Naive thymus-derived CD4-positive, alpha-beta T cell (primary cell): ENCODE measurements around the gene KLHL36. TPM values are rescaled to one million over a fixed set of nuclear protein-coding genes. Genes with fewer than 3 reads are reported as not detected.
A peak's percentile ranks its signal among the peaks of the same experiment; 100 is the strongest.

Source experiments
- ATAC-seq: fragments of 150-1000 bp; cut with Tn5 transposase; 2 replicates; pipeline ENCODE4 v1.10.0; 2021; ENCODE audit warnings: mild to moderate bottlenecking, moderate library complexity
- CTCF ChIA-PET: fragments of 350-600 bp; sonication (Branson Sonifier 250); formaldehyde crosslinking; loops from one replicate; lab custom pipeline; 2021; ENCODE audit warnings: antibody characterized with exemption; lab: Charles Lee
- POLR2A ChIA-PET: fragments of 350-600 bp; sonication (Branson Sonifier 250); formaldehyde crosslinking; loops from one replicate; lab custom pipeline; 2021; ENCODE audit warnings: antibody characterized with exemption, inconsistent platforms; lab: Charles Lee
- DNase-seq, 9 donors: peaks; one replicate each; pipeline versions ENCODE4 v3.0.0 to v3.0.0-alpha.2; 2020 to 2022; ENCODE audit warnings: mixed read lengths in 1 of 9
- H3K27ac ChIP-seq: one replicate; pipeline ENCODE4 v1.7.0; 2013; ENCODE audit warnings: mild to moderate bottlenecking, low read depth, low read length, moderate library complexity
- H3K27me3 ChIP-seq, 2 donors: one replicate each; pipeline ENCODE4 v1.7.0; 2013; ENCODE audit warnings: low read length in 2 of 2, mild to moderate bottlenecking in 2 of 2, moderate library complexity in 2 of 2; ENCODE audit not compliant: control insufficient read depth in 2 of 2, insufficient read depth in 2 of 2
- H3K36me3 ChIP-seq, 3 experiments: 1 replicate in 2 of 3; 2 replicates in 1 of 3; pipeline ENCODE4 v1.7.0; 2013; ENCODE audit warnings: low read length in 3 of 3, mild to moderate bottlenecking in 3 of 3, moderate library complexity in 1 of 3; ENCODE audit not compliant: insufficient read depth in 3 of 3, control insufficient read depth in 2 of 3
- H3K4me1 ChIP-seq, 2 donors: one replicate each; pipeline ENCODE4 v1.7.0; 2013; ENCODE audit warnings: low read length in 2 of 2, mild to moderate bottlenecking in 2 of 2, moderate library complexity in 1 of 2; ENCODE audit not compliant: control insufficient read depth in 2 of 2, insufficient read depth in 2 of 2
- H3K4me3 ChIP-seq: 2 replicates; pipeline ENCODE4 v1.7.0; 2013; ENCODE audit warnings: mild to moderate bottlenecking, low read length
- H3K9me3 ChIP-seq, 3 experiments: 1 replicate in 2 of 3; 2 replicates in 1 of 3; pipeline ENCODE4 v1.7.0; 2013; ENCODE audit warnings: low read length in 3 of 3; ENCODE audit not compliant: control insufficient read depth in 2 of 3
- H3K27ac Mint-ChIP-seq, 9 donors: one replicate each; pipeline ENCODE4 v1.8.0; 2020 to 2022; ENCODE audit warnings: mixed read lengths in 9 of 9, mild to moderate bottlenecking in 8 of 9, moderate library complexity in 5 of 9, inconsistent platforms in 2 of 9
- H3K27me3 Mint-ChIP-seq, 5 donors: one replicate each; pipeline ENCODE4 v1.8.0; 2021 to 2022; ENCODE audit warnings: mixed read lengths in 5 of 5, mild to moderate bottlenecking in 1 of 5
- H3K36me3 Mint-ChIP-seq, 5 donors: one replicate each; pipeline ENCODE4 v1.8.0; 2020 to 2022; ENCODE audit warnings: mixed read lengths in 5 of 5, mild to moderate bottlenecking in 3 of 5, inconsistent platforms in 1 of 5
- H3K4me1 Mint-ChIP-seq, 7 donors: one replicate each; pipeline ENCODE4 v1.8.0; 2020 to 2022; ENCODE audit warnings: mixed read lengths in 7 of 7, mild to moderate bottlenecking in 3 of 7, inconsistent platforms in 1 of 7
- H3K4me3 Mint-ChIP-seq, 10 donors: one replicate each; pipeline ENCODE4 v1.8.0; 2020 to 2022; ENCODE audit warnings: mild to moderate bottlenecking in 10 of 10, mixed read lengths in 10 of 10, moderate library complexity in 6 of 10, inconsistent platforms in 2 of 10
- H3K9me3 Mint-ChIP-seq, 11 donors: one replicate each; pipeline ENCODE4 v1.8.0; 2020 to 2022; ENCODE audit warnings: mixed read lengths in 11 of 11, mild to moderate bottlenecking in 4 of 11, inconsistent platforms in 1 of 11, moderate library complexity in 1 of 11
- intact Hi-C, 2 donors: fragments of 100-400 bp; cut with micrococcal nuclease; formaldehyde crosslinking; loops; one replicate each; pipeline ENCODE4 v1.15.1; 2023
- polyA plus RNA-seq, 2 donors: library from polyadenylated mRNA; unstranded; fragments of 300-500 nt; fragmentation: Illumina TruSeq; gene quantifications; one replicate each; pipeline ENCODE4 v1.2.3, GENCODE V29; 2021
- total RNA-seq, 6 experiments: library from RNA in 5 of 6; stranded (reverse) in 5 of 6; gene quantifications; 1 replicate in 5 of 6; 2 replicates in 1 of 6; pipeline ENCODE4 v1.2.3 and lab custom pipeline; 2021 to 2026

KLHL36 gene
- total and polyA plus RNA-seq, 7 experiments from 2014 or later = 45.8 to 161 (median 80.0) TPM

DNA sequence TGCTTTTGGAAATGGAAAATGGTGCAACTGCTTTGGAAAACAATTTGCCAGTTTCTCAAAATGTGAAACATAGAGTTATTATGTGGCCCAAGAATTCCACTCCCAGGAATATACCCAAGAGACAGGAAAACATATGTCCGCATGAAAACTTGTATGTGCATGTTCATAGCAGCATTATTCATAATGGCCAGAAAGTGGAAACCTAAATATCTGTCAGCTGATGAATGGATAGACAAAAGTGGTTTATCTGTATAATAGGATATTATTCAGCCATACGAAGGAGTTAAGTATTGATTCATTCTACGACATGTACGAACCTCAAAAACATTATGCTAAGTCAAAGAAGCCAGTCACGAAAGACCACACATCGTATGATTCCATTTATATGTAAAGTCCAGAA lies 22.8 kb upstream of the KLHL36 start:
- DNase-seq = no peak
- H3K9me3 Mint-ChIP-seq = no peaks in the 10 kb centered on the region
- Histone ChIP-seq H3K27me3 (no peaks in the 10 kb centered on the region), H3K4me3 (no peak overlapping the region), H3K9me3 (no peaks in the 10 kb centered on the region), H3K36me3 (no peaks in the 10 kb centered on the region), H3K27ac (no peak overlapping the region), H3K4me1 (peaks cover 0 to 8% of the 10 kb centered on the region in 2 donors)
- ChIA-PET CTCF (interaction anchor here (0.6 to 6.3 kb wide), 3 partner anchors 73 to 116 kb away, joined by 3 to 129 read pairs (median 56); partner anchors contain the start of gene MEAK7), POLR2A (interaction anchor here (1.0 kb wide), 1 partner anchor 100 kb away, joined by 5 read pairs; no protein-coding TSS in a partner anchor)
- H3K4me3 Mint-ChIP-seq = no peak overlapping the region
- no peak overlapping the region for H3K27ac Mint-ChIP-seq
- peaks cover 0 to 1% (median 0%) of the 10 kb centered on the region in 5 donors for H3K36me3 Mint-ChIP-seq
- intact Hi-C loops = no loop called here
- no peak for ATAC-seq
- peaks cover 0 to 44% (median 0%) of the 10 kb centered on the region in 5 donors for H3K27me3 Mint-ChIP-seq
- H3K4me1 Mint-ChIP-seq = peaks cover 6 to 33% (median 23%) of the 10 kb centered on the region in 7 donors

DNA sequence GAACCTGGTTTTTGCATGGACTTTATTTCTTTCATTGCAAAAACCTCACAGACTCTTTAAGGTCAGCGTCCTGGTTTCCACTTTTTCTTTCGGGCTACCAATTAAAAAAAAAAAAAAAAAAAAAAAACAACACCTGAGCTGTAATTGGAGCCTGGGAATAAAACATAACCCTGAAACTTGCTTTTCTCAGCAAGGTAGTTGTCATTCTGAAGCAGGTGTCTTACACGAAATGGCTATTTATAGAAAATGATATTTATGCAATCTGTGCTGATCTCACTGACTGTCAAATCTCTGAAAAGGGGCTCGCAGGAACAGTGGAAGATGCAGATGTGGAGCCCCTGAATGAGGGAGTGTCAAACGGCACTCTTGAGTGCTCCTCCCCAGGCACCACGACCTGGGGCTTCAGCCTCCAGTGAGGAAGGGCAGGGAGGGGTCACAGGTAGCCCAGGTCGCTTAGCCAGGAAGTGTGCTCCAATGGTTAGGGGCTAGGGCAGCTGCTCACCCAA lies 20.0 kb upstream of the KLHL36 start:
- POLR2A ChIA-PET = interaction anchor here (1.1 to 2.1 kb wide), 4 partner anchors 12 to 44 kb away, joined by 3 to 11 read pairs (median 5); partner anchors contain the start of gene KLHL36
- H3K4me1 Mint-ChIP-seq = peaks cover 23 to 43% (median 34%) of the 10 kb centered on the region in 7 donors
- no peak overlapping the region for H3K4me3 Mint-ChIP-seq
- peaks cover 0 to 1% (median 0%) of the 10 kb centered on the region in 5 donors for H3K36me3 Mint-ChIP-seq
- intact Hi-C loops = no loop called here
- no peaks in the 10 kb centered on the region for H3K9me3 Mint-ChIP-seq
- H3K27me3 ChIP-seq = no peaks in the 10 kb centered on the region
- ATAC-seq = no peak
- peaks cover 0 to 64% (median 0%) of the 10 kb centered on the region in 5 donors for H3K27me3 Mint-ChIP-seq
- peaks cover 0 to 30% of the 10 kb centered on the region in 2 donors for H3K4me1 ChIP-seq
- CTCF ChIA-PET = interaction anchor here (0.6 kb wide), 3 partner anchors 24 to 339 kb away, joined by 3 to 4 read pairs (median 4); no protein-coding TSS in a partner anchor
- no peak for DNase-seq
- H3K4me3 ChIP-seq = no peak overlapping the region
- H3K27ac Mint-ChIP-seq = peak overlapping the region in 2 of 9 donors; percentile 51 to 80
- H3K9me3 ChIP-seq = no peaks in the 10 kb centered on the region
- no peaks in the 10 kb centered on the region for H3K36me3 ChIP-seq
- no peak overlapping the region for H3K27ac ChIP-seq

DNA sequence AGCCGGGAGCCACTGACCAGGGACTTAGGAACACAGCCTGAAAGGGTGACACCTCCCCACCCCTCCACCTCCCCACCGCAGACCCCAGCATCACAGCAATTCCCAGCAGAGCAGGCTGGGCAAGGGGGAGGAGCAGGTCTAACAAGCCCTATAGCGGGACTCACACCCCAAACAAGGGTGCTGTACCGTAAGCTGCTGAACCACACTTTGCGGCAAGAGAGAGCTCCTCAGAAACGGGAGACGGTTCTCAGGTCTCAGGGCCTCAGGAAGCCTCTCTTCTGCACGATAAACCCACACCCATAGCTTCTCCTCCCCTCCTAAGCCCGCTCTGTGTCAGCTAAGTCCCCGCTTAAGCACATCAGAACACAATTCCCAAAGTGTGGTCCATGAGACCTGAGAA lies 18.7 kb upstream of the KLHL36 start:
- Histone ChIP-seq H3K9me3 (no peaks in the 10 kb centered on the region), H3K27ac (no peak overlapping the region), H3K4me1 (peaks cover 0 to 30% of the 10 kb centered on the region in 2 donors), H3K36me3 (no peaks in the 10 kb centered on the region), H3K4me3 (no peak overlapping the region), H3K27me3 (no peaks in the 10 kb centered on the region)
- peaks cover 0 to 1% (median 0%) of the 10 kb centered on the region in 5 donors for H3K36me3 Mint-ChIP-seq
- peak overlapping the region in 5 of 10 donors; percentile 41 to 61 (median 56) for H3K4me3 Mint-ChIP-seq
- no peaks in the 10 kb centered on the region for H3K9me3 Mint-ChIP-seq
- peak overlapping the region in 4 of 9 donors; percentile 32 to 79 (median 66) for H3K27ac Mint-ChIP-seq
- peaks cover 0 to 65% (median 0%) of the 10 kb centered on the region in 5 donors for H3K27me3 Mint-ChIP-seq
- H3K4me1 Mint-ChIP-seq = peaks cover 27 to 42% (median 38%) of the 10 kb centered on the region in 7 donors
- POLR2A ChIA-PET = interaction anchor here (0.7 to 2.1 kb wide), 7 partner anchors 11 to 123 kb away, joined by 3 to 11 read pairs (median 4); partner anchors contain the start of gene KLHL36
- intact Hi-C loops = no loop called here
- CTCF ChIA-PET = interaction anchor here (0.7 to 1.6 kb wide), 7 partner anchors 8 to 119 kb away, joined by 3 to 5 read pairs (median 3); no protein-coding TSS in a partner anchor
- DNase-seq = no peak
- no peak for ATAC-seq

DNA sequence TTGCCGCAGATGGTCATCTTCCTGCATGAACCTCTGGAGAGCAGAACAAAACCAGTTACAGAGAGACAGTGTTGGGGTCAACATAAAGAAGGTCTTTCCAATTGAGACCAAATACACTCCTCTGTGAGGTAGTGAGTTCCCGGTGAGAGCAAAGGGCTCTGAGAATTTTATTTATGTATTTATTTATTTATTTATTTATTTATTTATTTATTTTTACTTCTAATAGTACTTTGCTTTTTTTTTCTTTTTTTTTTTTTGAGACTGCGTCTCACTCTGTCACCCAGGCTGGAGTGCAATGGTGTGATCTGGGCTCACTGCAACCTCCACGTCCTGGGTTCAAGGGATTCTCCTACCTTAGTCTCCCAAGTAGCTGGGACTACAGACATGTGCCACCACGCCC lies 18.3 kb upstream of the KLHL36 start:
- peaks cover 27 to 42% (median 38%) of the 10 kb centered on the region in 7 donors for H3K4me1 Mint-ChIP-seq
- intact Hi-C loops = loop anchor here in 1 of 2 donors (2.0 kb wide), 1 partner anchor 23 kb away; no protein-coding TSS in a partner anchor
- DNase-seq (no peak), ATAC-seq (no peak)
- Histone ChIP-seq H3K4me1 (peaks cover 0 to 30% of the 10 kb centered on the region in 2 donors), H3K27ac (no peak overlapping the region), H3K4me3 (no peak overlapping the region), H3K36me3 (no peaks in the 10 kb centered on the region), H3K9me3 (no peaks in the 10 kb centered on the region), H3K27me3 (no peaks in the 10 kb centered on the region)
- H3K27me3 Mint-ChIP-seq = peaks cover 0 to 64% (median 0%) of the 10 kb centered on the region in 5 donors
- peaks cover 0 to 1% (median 0%) of the 10 kb centered on the region in 5 donors for H3K36me3 Mint-ChIP-seq
- peak overlapping the region in 6 of 10 donors; percentile 7 to 61 (median 48) for H3K4me3 Mint-ChIP-seq
- no peaks in the 10 kb centered on the region for H3K9me3 Mint-ChIP-seq
- ChIA-PET POLR2A (interaction anchor here (0.9 to 2.1 kb wide), 5 partner anchors 11 to 124 kb away, joined by 3 to 11 read pairs (median 4); partner anchors contain the start of gene KLHL36), CTCF (interaction anchor here (0.8 to 1.6 kb wide), 5 partner anchors 9 to 119 kb away, joined by 3 to 5 read pairs (median 3); no protein-coding TSS in a partner anchor)
- H3K27ac Mint-ChIP-seq = peak overlapping the region in 2 of 9 donors; percentile 70 to 91

DNA sequence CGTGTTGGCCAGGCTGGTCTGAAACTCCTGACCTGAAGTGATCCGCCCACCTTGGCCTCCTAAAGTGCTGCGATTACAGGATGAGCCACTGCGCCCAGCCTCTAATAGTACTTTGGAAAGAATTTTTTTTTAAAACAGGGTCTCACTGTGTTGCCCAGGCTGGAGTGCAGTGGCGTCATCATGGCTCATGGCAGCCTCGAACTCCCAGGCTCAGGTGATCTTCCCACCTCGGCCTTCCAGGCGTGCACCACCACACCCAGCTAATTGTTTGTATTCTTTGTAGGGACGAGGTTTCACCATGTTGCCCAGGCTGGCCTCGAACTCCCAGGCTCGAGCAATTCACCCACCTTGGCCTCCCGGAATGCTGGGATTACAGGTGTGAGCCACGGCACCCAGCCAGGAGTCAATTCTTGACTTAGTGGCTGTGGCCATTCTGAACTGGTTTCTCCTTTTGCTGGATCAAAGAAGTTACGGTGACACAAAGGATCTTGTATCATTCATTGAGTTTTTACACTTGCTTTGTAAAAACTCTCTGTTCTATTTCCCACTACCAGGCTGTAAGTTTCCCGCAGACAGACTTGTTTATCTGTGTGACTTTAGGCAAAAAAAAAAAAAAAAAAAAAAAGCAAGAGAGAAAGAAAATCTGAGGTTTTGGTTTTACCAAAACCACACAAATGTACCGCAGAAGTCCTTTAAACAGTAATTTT lies 17.7 kb upstream of the KLHL36 start:
- POLR2A ChIA-PET = interaction anchor here (1.2 to 2.1 kb wide), 3 partner anchors 11 to 124 kb away, joined by 3 to 11 read pairs (median 4); partner anchors contain the start of gene KLHL36
- H3K27ac ChIP-seq = peak overlapping the region; percentile 17
- H3K9me3 ChIP-seq = no peaks in the 10 kb centered on the region
- peaks cover 0 to 30% of the 10 kb centered on the region in 2 donors for H3K4me1 ChIP-seq
- DNase-seq (peak in 3 of 9 donors; percentile 20 to 45 (median 34)), ATAC-seq (peak; percentile 51)
- no peaks in the 10 kb centered on the region for H3K36me3 ChIP-seq
- peak overlapping the region; percentile 24 for H3K4me3 ChIP-seq
- intact Hi-C loops = loop anchor here in 1 of 2 donors (1.0 to 2.0 kb wide), 2 partner anchors 11 to 22 kb away; no protein-coding TSS in a partner anchor
- Mint-ChIP-seq H3K4me3 (peak overlapping the region; percentile 7 to 73 (median 64)), H3K36me3 (peaks cover 0 to 1% (median 0%) of the 10 kb centered on the region in 5 donors), H3K4me1 (peaks cover 27 to 42% (median 38%) of the 10 kb centered on the region in 7 donors), H3K9me3 (no peaks in the 10 kb centered on the region), H3K27me3 (peaks cover 0 to 65% (median 0%) of the 10 kb centered on the region in 5 donors), H3K27ac (peak overlapping the region; percentile 21 to 91 (median 65))
- CTCF ChIA-PET = interaction anchor here (1.6 kb wide), 1 partner anchor 96 kb away, joined by 5 read pairs; no protein-coding TSS in a partner anchor
- H3K27me3 ChIP-seq = no peaks in the 10 kb centered on the region

DNA sequence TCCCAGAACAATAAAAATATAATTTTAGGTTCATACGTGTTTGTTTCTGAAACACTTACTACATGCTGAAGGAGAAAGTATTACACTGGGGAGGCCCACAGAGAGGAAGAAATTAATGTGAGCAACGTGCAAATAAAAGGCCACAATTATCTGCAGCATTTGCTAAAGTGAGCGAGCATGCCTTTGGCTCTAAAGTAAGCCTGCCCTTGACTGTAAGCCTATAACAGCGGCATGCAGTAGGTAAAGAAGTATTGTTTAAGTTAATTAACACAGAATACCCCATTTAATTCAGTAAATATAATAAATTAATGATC lies 17.2 kb upstream of the KLHL36 start:
- Mint-ChIP-seq H3K9me3 (no peaks in the 10 kb centered on the region), H3K36me3 (peaks cover 0 to 1% (median 0%) of the 10 kb centered on the region in 5 donors), H3K27me3 (peaks cover 0 to 67% (median 0%) of the 10 kb centered on the region in 5 donors), H3K4me1 (peaks cover 27 to 42% (median 38%) of the 10 kb centered on the region in 7 donors), H3K4me3 (peak overlapping the region; percentile 33 to 75 (median 66)), H3K27ac (peak overlapping the region in 8 of 9 donors; percentile 21 to 91 (median 68))
- H3K36me3 ChIP-seq = no peaks in the 10 kb centered on the region
- ATAC-seq = peak; percentile 27
- H3K27ac ChIP-seq = no peak overlapping the region
- intact Hi-C loops = loop anchor here in 1 of 2 donors (1.0 to 2.0 kb wide), 2 partner anchors 10 to 22 kb away; no protein-coding TSS in a partner anchor
- peak overlapping the region; percentile 24 for H3K4me3 ChIP-seq
- DNase-seq = peak in 1 of 9 donors; percentile 41
- no peaks in the 10 kb centered on the region for H3K9me3 ChIP-seq
- H3K27me3 ChIP-seq = no peaks in the 10 kb centered on the region
- POLR2A ChIA-PET = interaction anchor here (1.3 kb wide), 1 partner anchor 11 kb away, joined by 3 read pairs; no protein-coding TSS in a partner anchor
- peaks cover 0 to 30% of the 10 kb centered on the region in 2 donors for H3K4me1 ChIP-seq
- CTCF ChIA-PET = no interaction called here
